Upper lobe of right lung (tissue), 1 donor: ENCODE results near the gene TPO. TPM values are rescaled to one million over a fixed set of nuclear protein-coding genes. Genes with fewer than 3 reads are reported as not detected.
A peak's percentile ranks its signal among the peaks of the same experiment; 100 is the strongest.

Experiments used
- ATAC-seq: fragments of 200-7000 bp; cut with Tn5 transposase; one replicate; pipeline ENCODE4 v1.9.1; 2020; ENCODE audit warnings: mild to moderate bottlenecking, moderate library complexity
- DNase-seq: peaks from one replicate; pipeline ENCODE4 v3.0.0-alpha.2; 2020
- H3K27ac ChIP-seq: fragments of 200-600 bp; one replicate; pipeline ENCODE4 v1.8.0; 2022
- H3K27me3 ChIP-seq: fragments of 200-600 bp; one replicate; pipeline ENCODE4 v1.8.0; 2022; ENCODE audit warnings: mild to moderate bottlenecking
- H3K36me3 ChIP-seq: fragments of 200-600 bp; one replicate; pipeline ENCODE4 v1.8.0; 2022
- H3K4me1 ChIP-seq: fragments of 200-600 bp; one replicate; pipeline ENCODE4 v1.8.0; 2022
- H3K4me3 ChIP-seq: fragments of 200-600 bp; one replicate; pipeline ENCODE4 v1.8.0; 2022; ENCODE audit warnings: mild to moderate bottlenecking
- H3K9me3 ChIP-seq: fragments of 200-600 bp; one replicate; pipeline ENCODE4 v1.8.0; 2022
- intact Hi-C: fragments of 100-400 bp; cut with DNase I; formaldehyde crosslinking; loops from one replicate; pipeline ENCODE4 v1.11.0; 2022
- total RNA-seq: library from RNA; stranded (reverse); fragmentation: NEBNext Ultra II Directional; extraction: Animal tissue kit (Norgen Biotek cat#: 25700); gene quantifications from one replicate; pipeline ENCODE4 v1.2.1, GENCODE V29; 2021
- TF ChIP-seq, protein P1 (sequence below): fragments of 200-600 bp; IDR thresholded peaks from one replicate; pipeline ENCODE4 v1.8.0; 2022; ENCODE audit warnings: antibody characterized with exemption
- donor health status: DM: no; HTN: yes; CAD: no; lungs with severe emphysema.

The TPO gene
- total RNA-seq, 1 donor from 2014 or later, result not detected

DNA sequence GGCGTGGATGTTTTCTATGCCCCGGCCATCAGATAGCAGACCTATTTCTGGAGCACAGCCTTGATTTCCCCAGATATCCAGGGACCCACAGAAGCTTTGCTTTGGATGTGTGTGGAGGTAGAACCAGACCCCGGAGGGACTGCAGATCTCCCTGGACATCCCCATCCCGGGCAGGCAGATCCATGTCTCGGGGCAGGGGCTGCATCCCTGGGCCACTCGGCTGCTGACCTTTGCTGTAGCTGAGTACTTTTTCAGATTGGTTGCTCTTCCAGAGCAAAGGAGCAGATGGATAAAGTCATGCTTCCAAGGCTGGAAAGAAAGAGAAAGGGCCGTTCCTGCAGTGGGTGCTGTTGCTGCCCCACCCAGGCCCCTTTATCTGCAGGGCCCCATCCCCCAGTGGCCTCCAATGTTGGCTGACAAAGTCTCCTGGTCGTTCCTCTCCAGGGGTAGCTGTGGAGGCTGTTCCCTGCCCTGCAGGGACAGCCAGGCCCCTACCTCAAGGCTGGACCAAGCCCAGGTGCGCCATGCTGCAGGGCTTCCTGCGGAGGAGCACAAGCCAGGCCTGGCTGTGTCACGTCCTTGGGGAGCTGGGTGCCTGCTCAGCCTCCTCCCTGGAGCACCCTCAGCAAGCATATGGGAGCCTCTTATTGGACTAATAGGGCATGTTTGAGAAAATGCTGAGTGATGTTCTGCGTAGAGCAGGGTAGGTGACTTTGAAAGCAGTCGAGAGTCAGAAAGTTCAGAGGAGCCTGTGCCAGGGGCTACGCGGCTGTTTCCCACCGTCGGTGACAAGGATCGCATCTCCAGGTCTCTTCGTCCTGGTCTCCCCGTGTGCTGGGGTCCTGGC is 68.4 kb downstream of the TPO start:
- TF ChIP-seq, protein P1, sequence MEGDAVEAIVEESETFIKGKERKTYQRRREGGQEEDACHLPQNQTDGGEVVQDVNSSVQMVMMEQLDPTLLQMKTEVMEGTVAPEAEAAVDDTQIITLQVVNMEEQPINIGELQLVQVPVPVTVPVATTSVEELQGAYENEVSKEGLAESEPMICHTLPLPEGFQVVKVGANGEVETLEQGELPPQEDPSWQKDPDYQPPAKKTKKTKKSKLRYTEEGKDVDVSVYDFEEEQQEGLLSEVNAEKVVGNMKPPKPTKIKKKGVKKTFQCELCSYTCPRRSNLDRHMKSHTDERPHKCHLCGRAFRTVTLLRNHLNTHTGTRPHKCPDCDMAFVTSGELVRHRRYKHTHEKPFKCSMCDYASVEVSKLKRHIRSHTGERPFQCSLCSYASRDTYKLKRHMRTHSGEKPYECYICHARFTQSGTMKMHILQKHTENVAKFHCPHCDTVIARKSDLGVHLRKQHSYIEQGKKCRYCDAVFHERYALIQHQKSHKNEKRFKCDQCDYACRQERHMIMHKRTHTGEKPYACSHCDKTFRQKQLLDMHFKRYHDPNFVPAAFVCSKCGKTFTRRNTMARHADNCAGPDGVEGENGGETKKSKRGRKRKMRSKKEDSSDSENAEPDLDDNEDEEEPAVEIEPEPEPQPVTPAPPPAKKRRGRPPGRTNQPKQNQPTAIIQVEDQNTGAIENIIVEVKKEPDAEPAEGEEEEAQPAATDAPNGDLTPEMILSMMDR, result no peak
- DNase-seq, result peak; percentile 36
- no peaks in the 10 kb centered on the region for H3K9me3 ChIP-seq
- no peaks in the 10 kb centered on the region for H3K36me3 ChIP-seq
- no peak for ATAC-seq
- intact Hi-C loops, result no loop called here
- no peak overlapping the region for H3K4me3 ChIP-seq
- H3K4me1 ChIP-seq, result no peaks in the 10 kb centered on the region
- no peaks in the 10 kb centered on the region for H3K27me3 ChIP-seq
- H3K27ac ChIP-seq, result no peak overlapping the region

DNA sequence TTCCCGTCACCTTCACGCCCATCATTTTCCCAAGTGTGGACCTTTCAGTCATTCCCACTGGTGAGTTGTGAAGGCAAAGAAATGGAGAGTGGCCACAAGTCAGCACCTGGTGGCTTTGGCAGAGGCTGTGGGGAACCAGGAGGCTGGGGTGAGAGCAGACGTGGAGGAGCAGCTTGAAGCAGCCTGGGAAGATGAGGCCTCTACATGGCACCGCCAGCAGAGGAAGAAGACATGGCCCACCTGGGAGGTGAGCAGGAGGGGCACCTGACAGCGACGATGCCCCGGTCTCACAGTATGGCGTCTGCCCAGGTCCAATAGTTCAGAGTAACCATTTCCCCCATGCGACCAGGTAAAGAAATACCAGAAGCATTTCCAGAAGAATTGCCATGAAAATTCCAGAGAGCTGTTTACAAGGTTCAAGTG is 69.0 kb downstream of the TPO start:
- ATAC-seq (no peak), DNase-seq (peak; percentile 50)
- H3K36me3 ChIP-seq, result no peaks in the 10 kb centered on the region
- H3K4me3 ChIP-seq, result no peak overlapping the region
- H3K4me1 ChIP-seq, result no peaks in the 10 kb centered on the region
- TF ChIP-seq, protein P1, result no peak
- H3K9me3 ChIP-seq, result no peaks in the 10 kb centered on the region
- H3K27me3 ChIP-seq, result no peaks in the 10 kb centered on the region
- no peak overlapping the region for H3K27ac ChIP-seq
- intact Hi-C loops, result no loop called here

DNA sequence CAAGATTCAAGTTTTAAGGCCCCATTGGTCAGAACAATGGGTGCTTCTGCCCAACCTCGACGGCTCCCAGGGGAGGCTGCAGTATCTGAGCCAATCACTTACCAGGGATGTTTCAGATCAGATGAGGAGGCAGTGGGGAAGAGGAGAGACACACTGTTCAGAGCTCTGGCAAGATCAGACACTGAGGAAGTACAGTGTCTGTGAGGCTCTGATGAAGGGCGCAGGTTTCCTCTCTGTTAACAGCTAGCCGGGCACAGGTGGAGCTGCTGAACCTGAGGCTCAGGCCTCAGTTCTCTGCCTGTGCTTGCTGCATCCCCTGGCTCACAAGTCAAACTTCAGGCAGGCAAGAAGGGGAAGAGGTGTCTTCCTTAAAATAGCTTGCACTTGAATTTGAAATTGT is 69.7 kb downstream of the TPO start:
- H3K27ac ChIP-seq, result no peak overlapping the region
- DNase-seq (peak; percentile 23), ATAC-seq (no peak)
- H3K36me3 ChIP-seq, result no peaks in the 10 kb centered on the region
- no peaks in the 10 kb centered on the region for H3K27me3 ChIP-seq
- intact Hi-C loops, result no loop called here
- H3K4me3 ChIP-seq, result no peak overlapping the region
- TF ChIP-seq, protein P1, result no peak
- H3K4me1 ChIP-seq, result no peaks in the 10 kb centered on the region
- no peaks in the 10 kb centered on the region for H3K9me3 ChIP-seq

DNA sequence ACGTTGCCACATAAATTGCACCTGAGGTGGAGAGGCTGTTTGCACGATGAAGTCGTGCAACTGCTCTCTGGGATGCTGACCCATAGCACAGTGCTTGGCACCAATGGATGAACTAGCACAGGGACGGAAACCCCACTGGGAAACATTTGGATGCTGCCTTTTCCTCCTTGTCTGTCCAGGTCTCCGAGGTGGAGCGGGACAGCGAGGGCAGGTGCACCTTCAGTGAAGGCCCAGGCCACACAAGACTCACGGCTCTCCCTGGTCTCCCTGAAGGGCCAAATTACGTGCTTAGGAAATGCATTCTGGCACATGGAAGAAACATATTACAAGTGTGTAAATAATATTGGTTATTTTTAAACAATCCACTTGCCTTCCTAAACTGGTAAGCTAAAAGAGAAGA is 70.3 kb downstream of the TPO start:
- Histone ChIP-seq H3K9me3 (no peaks in the 10 kb centered on the region), H3K4me1 (no peaks in the 10 kb centered on the region), H3K27me3 (no peaks in the 10 kb centered on the region), H3K4me3 (no peak overlapping the region), H3K27ac (no peak overlapping the region), H3K36me3 (no peaks in the 10 kb centered on the region)
- DNase-seq, result peak; percentile 30
- intact Hi-C loops, result no loop called here
- ATAC-seq, result no peak
- TF ChIP-seq, protein P1, result no peak

DNA sequence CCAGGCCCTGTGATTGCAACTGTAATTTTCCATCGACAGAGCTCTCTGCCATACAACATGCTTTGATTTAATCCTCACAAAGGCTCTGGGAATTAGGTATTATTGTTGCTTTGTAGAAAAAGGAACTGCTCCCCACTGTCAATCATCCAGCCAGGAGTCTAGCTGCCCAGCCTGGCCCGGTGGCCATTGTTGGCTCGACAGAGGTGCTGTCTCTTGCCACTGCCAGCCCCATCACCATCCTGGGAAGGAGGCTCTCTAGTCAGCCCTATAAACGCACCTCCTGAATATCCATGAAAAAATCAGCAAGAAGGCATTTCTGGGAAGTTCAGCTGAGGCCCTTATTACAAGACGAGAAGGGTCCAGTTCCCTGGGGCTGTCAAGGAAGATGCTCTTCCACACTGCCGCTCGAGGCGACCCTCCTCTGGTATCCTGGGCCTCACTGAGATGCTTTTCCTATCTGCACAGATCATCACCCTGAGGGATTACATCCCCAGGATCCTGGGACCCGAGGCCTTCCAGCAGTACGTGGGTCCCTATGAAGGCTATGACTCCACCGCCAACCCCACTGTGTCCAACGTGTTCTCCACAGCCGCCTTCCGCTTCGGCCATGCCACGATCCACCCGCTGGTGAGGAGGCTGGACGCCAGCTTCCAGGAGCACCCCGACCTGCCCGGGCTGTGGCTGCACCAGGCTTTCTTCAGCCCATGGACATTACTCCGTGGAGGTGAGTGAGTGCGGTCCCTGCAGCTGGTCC is 71.0 kb downstream of the TPO start:
- H3K4me1 ChIP-seq, result no peaks in the 10 kb centered on the region
- no peak overlapping the region for H3K4me3 ChIP-seq
- H3K36me3 ChIP-seq, result no peaks in the 10 kb centered on the region
- no peaks in the 10 kb centered on the region for H3K27me3 ChIP-seq
- H3K9me3 ChIP-seq, result no peaks in the 10 kb centered on the region
- ATAC-seq (no peak), DNase-seq (peak; percentile 51)
- H3K27ac ChIP-seq, result no peak overlapping the region
- intact Hi-C loops, result no loop called here
- TF ChIP-seq, protein P1, result no peak
